Left renal cortex interstitium (tissue), 4 donors: ENCODE data around the gene DEK. TPM values are rescaled to one million over a fixed set of nuclear protein-coding genes. Genes with fewer than 3 reads are reported as not detected.

Source experiments
- DNase-seq, 4 donors: peaks; one replicate each; pipeline ENCODE4 v3.0.0-alpha.2; 2013; ENCODE audit warnings: low read depth in 4 of 4, low spot score in 2 of 4, missing footprints in 1 of 4
- polyA plus RNA-seq, 4 donors: library from polyadenylated mRNA; unstranded; fragments of 120-200 nt; gene quantifications; one replicate each; pipeline ENCODE4 v1.2.1, GENCODE V29; 2013; ENCODE audit not compliant: insufficient read length in 4 of 4

DEK gene
- polyA plus RNA-seq, 4 donors: 208 to 219 (median 215) TPM

DNA sequence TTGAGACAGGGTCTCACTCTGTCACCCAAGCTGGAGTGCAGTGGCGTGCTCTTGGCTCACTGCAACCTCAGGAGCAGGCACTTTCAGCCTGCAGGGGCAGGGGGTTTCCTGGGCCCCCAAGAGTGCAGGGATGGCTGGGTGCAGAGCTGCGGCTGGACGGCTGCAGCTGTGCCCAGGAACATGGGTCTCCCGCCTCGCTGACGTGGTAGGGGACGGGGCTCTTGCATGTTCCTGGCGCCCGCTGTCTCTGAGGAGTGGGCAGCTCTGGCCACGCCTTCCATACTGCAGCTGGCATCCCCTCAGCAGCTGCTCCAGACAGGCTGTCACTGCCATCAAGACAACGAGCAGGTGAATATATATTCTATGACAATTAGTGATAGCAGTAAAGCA, 2.2 kb upstream of the DEK start:
- no peak for DNase-seq

DNA sequence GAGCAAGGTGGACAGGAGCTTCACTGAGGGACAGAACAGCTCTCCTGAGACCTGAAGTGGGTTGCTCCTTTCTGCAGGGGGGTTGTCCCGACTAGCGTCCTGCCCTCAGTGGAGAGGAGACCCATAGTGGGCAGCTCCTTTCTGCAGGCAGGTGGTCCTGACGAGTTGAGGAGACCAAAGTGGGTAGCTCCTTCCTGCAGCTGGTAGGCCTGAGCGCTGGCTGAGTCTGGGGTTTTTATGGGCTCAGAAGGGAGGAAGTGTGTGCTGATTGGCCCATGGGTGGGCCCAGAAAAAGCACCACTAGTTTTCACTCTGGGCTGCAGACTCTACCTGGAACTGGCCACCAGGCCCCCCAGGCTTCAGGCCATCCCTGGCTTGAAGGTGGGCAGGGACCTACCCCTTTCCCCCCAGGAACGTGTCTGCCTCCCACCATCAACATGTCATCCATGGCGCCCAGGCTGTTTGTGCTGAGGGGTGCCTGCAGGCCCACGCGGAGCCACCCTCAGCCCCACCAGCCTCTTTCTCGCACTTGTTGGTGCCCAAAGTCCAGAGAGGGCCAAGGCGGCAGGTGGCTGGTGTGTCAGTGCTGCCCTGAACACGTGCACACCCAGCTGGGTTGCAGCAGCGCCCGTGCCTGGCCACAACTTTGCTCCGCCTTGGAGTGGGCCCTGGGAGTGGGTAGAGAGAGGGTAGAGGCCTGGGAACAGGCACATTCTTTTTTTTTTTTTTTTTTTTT, 1.6 kb upstream of the DEK start:
- no peak for DNase-seq

DNA sequence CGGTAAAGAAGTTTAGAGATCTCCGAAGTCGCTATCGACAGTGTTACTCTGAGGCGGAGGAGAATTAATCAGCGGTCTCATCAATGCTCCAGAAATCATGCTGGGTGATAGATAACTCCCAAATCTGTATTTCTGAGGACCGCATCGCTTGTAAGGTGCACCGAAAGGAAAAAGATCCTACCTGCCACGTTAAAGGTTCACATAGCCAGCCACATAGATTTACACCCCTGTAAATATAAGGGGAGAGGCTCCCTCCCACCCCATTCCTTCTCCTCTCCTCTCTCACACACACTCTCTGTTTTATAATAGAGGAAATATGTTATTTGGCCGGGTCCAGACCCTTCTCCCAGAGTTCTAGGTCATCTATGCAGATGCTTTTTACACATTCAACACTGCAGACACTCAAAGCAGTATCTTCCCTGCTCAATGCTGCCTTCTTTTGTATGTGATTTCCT, 620 bp upstream of the DEK start:
- peak in 1 of 4 donors; percentile 43 for DNase-seq

DNA sequence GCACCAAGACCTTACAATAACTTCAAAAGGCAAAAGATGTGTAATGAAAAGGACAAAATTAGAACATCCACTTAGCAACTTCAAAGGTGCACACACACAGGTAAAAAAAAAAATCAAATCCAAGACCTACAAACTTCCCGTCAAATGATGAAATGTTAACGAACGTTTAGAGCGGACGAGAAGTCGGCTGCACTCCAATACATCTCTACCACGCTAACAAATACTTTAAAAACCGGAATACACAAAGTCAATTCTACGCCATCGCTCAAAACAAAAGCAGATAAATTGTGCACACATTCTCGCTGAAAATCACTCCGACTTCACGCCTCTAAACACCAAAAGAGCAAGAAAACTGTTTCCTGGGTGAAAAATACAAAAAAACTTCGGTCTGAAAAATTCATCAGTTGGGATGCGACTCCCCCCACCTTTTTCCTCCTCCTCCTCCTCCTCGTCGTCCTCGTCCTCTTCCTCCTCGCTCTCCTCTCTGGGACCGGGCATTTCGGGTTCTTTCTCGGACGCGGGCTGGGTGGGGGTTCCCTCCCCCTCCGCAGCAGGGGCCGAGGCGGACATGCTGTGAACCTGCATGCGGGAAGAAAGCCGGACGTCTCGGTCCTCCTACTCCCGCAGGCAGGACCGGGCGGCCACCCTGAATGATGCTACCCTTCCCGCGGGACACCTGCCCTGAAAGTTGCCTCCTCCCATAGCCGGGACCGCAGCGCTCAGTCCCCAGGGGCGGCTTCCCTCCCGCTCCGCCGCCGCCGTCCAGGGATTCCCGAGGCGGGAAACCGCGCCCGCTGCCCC, 712 bp downstream of the DEK start:
- DNase-seq: peak in 1 of 4 donors; percentile 52

DNA sequence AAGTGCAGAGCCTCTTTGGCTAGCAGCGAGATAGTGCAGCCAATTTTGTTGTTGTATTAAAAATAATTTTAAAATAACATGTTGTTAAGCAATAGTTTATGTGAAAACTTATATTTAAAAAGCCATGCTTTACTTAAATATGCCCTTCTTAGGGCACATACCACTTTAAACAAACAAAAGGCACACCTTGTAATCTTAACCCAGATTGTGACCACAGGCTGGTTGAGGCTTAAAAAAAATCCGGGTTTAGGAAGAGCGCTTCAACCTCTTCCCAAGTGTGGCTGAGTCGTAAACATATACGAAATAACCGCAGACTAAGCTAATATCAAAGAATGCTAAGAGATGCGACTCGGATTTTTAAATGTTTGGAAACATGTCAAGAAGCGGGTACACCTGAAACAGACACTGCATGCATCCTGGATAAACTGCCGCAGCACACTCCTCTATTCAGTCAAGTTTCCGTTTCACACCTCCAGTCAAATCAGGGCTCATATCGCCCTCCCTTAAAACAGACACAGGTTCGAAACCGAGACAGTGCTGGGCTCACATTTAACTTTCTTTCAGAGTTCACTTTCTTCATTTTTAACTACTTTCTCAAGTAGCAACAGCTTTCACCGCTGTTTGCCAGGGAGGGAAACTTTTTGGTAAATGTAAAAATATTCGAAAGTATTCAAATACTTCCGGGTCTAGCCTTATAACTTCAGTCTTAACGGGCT, 1.5 kb downstream of the DEK start:
- peak in 1 of 4 donors; percentile 27 for DNase-seq

DNA sequence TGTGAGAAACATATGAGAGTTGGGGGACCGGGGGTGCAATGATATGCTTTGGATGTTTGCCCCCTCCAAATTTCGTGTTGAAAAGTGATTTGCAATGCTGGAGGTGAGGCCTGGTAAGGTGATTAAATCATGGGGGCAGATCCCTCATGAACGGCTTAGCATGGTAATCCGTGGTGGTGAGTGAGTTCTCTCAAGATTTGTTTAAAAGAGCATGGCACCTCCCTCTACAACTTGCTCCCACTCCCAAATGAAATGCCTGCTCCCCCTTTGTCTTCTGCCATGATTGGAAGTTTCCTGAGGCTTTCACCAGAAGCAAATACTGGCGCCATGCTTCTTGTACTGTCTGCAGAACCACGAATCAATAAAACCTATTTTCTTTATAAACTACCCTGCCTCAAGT, 2.5 kb downstream of the DEK start:
- DNase-seq: no peak

DNA sequence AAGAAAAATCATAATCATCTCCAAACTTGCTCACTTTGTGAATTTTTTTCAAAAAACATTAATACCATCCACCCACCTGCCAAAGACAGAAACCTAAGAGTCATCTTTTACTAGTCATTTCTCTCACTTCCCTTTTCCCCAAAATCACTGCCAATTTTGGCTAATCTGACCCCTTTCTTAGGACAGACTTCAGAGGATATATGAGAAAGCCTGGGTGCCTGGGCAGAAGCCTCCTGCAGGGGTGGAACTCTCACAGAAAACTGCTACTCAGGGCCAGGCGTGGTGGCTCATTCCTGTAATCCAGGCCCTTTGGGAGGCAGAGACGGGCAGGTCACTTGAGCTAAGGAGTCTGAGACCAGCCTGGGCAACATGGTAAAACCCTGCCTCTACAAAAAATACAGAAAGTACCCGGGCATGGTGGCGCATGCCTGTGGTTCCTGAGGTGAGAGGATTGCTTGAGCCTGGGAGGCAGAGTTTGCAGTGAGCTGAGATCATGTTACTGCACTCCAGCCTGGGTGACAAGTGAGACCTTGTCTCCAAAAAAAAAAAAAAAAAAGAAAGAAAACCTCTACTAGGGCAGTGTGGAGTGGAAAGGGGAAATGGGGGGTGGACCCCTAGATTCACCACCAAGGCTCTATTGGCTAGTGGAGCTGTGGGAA, 3.8 kb downstream of the DEK start:
- DNase-seq: no peak

DNA sequence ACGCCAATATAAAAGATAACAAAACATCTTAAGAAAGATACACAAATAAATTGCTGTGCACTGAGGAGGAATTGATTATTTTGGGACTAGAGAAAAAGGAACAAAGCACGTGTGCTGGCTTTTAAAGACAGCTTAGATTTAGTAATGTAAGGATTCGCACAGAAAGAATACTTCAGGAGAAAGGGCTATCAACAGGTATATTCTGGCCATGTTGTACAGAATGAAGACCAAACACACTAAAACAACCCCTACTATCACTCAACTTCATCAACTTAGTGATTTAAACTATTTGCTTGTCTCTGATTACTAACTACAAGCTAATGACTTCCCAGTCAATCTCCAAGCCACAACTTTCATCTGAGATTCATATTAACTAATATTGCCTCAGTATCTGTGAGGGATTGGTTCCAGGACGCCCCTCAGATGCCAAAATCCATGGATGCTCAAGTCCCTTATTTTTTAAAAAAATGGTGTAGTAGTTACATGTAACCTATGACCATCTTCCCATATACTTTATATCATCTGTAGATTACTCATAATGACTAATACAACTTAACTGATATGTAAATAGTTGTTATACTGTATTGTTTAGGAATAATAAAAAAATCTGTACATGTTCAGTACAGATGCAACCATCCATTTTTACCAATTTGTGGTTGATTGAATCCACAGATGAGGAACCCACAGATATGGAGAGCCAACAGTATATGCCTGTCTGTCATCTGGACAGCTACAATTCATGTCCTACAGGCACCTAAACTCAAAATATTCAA, 4.5 kb downstream of the DEK start:
- no peak for DNase-seq

DNA sequence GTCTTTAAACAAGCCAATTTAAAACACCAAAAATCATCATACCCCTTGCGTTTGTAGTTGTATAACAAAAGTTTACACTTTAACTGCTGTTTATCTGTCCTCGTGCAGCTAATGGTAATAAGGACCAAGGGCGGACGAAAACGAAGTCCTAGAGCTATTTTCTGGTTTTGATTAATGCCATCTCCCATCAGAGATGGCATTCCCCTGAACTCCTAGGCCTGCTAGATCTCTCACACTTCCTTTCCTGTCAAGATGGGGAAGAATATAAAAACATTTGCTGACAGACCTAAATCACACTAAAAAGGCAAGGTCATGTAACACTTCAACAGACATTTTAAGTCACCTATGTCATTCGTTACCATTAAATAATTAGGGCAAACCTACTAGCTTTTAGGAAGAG, 9.5 kb downstream of the DEK start:
- no peak for DNase-seq

DNA sequence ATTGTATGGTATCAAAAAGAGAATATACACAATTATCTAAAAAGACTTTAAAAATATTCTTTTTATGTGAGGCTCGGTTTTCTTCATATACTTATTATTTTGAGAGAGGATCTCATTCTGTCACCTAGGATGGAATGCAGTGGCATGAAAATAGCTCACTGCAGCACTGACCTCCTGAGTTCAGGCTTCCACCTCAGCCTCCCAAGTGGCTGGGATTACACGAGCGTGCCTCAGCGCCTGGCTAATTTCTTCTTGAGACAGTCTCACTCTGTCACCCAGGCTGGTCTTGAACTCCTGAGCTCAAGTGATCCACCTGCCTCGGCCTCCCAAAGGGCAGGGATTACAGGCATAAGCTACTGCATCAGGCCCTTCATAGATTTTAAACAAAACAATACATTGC, 10.7 kb downstream of the DEK start:
- no peak for DNase-seq

DNA sequence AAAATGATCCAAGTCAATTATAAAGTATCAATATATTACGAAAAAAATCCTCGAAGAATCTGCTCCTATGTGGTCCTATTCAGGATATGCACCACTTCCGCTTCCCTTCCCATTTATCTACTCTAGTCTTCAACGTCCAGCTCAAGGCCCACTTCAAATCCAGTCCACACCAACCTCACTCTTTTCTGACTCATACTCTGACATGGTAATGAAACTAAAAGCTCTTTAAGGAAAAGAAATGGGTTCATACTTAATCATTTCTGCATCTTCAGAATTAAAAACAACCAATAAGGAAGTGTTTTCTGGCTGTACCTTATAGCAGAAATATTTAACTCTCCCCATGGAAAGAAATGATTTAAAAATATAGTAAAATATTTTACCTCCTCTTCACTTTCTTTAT, 15.1 kb downstream of the DEK start:
- no peak for DNase-seq

DNA sequence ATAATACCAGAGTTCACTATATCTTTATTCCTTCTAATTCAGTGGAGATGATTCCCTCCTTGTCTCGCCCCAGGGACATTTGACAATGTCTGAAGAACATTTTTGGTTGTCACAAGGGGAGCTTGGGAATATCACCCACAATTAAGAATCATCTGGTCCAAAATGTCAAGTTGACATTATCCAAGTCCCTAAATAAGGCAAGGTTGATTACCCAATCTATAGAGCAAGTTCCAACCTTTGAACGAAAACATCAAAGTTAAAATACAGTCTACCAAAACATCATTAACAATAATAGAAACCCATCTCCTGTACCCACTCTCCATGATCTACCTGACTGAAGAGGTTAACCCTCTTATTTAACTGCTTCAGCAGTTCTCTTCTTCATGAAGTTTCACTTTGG, 15.6 kb downstream of the DEK start:
- DNase-seq: no peak

DNA sequence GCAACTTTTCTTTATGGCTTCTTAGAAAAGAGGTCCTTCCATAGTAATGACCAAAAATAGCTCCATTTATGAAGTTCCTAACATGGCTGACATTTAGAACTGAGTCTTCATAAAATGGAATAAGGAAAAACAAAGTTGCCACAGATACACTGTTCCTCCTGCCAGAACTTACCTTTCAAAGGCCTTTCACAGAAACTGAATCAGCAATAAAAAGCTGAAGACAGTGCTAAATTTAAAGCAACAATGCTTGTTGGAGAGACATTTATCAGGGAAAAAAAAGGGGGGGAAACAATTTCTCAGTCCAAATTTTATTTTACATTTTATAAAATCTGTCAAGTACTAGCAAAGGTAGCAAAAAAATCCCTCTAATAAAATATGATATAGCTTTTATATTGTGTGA, 17.3 kb downstream of the DEK start:
- DNase-seq: no peak

DNA sequence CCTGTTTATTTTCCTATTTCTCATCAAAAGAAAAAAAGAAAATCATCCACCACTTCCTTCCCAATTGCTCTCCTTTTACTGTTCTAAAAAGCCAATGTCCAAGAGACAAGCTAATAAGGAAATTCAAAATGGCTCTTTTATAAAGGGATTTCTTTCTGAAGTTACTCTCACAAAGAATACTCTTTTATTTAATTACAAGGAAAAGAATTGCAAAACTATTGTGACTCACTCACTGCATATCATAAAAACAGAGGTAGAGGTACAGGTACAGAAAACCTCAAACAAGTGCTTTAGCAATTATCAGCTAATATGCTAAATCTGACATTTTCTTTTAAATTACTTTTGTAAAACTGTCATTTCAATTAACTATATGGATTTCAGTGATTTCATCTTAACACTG, 18.1 kb downstream of the DEK start:
- no peak for DNase-seq

DNA sequence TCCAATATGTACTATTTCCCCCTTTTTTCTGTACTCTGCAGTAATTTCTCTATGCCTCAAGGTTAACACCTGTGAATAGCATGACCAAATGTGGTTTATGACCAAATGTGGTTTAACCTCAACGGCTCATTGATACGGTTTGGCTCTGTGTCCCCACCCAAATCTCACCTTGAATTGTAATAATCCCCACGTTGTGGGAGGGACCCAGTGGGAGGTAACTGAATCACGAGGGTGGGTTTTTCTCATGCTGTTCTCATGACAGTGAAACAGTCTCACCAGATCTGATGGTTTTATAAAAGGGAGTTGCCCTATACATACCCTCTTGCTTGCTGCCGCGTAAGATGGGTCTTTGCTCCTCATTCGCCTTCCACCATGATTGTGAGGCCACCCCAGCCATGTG, 18.7 kb downstream of the DEK start:
- DNase-seq: no peak

DNA sequence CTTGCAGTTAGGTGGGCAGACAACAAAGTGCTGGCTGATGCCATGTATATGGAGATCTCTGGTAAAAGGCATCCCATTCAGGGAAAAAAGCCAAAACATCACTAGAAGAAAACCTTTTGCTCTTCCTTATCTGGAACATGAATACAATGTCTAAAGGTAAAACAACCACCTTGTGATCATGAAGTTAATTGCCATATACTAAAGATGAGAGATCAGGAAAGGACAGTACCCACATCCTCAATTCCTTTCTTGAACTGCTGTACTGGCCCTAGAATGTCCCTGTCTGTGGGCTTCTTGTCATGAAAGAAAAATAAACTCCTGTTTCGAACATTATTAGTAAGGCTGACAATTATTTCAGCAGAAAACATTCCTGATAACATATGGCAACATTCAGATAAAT, 19.3 kb downstream of the DEK start:
- DNase-seq: no peak

DNA sequence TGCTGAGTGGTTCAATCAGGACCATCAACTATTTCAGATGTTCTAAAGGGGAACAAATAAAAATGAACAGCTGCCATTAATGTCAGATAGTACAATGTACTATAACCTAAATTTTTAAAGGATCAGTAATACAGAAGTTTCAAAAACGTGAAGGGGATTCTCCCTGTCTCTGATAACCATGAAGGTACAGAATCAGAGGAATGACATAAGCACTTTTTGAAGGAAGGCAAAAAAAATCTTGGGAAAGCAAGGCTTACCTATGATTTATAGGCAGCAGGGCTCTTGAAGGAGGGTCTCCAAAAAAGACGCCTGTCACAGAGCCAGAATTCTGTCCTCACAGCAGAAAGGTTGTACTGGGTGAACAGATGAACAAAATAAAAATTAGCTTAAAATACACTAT, 20.1 kb downstream of the DEK start:
- no peak for DNase-seq

DNA sequence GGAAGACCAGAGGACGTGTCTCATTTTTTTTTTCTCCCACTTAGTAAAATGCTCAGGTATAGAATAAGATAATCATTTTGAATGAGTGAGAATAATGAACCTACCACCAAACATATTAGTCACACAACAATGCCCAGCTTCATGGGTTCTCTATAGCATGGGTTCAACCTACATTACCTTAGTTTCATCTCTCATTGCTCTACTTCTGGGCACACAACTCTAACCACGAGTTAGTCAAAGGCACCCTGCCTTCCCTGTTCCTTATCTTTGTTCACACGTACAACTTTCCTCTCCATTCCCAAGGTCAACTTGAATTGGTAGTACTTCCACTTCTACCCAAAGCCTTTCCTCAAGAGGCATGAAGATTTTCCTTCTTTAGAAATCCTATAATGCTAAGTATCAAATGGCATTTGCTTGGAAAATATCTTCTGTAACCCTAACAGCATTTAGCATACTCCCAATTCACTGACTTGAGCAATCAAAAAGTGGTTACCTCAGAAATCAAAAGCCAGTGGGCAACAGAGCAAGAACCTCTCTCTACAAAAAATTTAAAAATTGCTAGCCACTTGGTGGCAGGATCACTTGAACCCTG, 20.9 kb downstream of the DEK start:
- no peak for DNase-seq

DNA sequence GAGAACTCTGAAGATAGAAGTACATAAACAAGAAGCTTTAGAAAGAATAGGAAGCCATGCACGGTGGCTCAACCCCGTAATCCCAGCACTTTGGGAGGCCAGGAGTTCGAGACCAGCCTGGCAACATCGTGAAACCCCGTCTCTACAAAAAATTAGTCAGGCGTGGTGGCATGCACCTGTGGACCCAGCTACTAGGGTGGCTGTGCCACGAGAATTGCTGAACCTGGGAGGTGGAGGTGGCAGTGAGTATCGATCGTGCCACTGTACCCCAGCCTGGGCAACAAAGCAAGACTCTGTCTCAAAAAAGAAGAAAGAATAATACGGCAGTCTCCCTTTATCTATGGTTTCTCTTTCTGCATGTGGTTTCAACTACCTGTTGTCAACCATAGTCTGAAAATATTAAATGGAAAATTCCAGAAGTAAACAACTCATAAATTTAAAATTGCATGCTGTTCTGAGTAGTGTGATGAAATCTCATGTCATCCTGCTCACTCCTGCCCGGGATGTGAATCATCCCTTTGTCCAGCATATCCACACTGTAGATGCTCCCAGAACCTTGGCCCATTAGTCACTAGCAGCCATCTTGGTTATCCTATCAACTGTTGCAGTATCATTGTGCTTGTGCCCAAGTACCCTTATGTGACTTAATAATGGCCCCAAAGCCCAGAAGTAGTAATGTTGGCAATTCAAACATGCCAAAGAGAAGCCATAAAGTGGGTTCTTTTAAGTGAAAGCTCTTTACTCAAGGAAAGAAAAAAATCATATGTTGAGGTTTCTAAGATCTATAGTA, 22.1 kb downstream of the DEK start:
- DNase-seq: no peak
